ENCODE data around the gene RCL1.
"Not testable (repeated sequence)": the region's sequence is repeated elsewhere in the genome, so short reads cannot be mapped to it uniquely, and the experiment has no call there.

The RCL1 gene

GRCh38 chr9:4792572-4793458 lies at the start of gene RCL1:
Gene RCL1, plus strand, starts transcription at chr9:4792944. Its CDS starts 148 bp downstream, at chr9:4793092.
- peak; percentile 91 for DNase-seq

- DNase-seq = no peak
These were observed 49.4 kb upstream of the RCL1 start for GRCh38 chr9:4743131-4743875.

- DNase-seq = no peak
These were observed 46.3 kb upstream of the RCL1 start for GRCh38 chr9:4746278-4747030.

GRCh38 chr9:4748612-4749011 lies 44.1 kb upstream of the RCL1 start:
- no peak for DNase-seq

GRCh38 chr9:4750023-4750673 lies 42.6 kb upstream of the RCL1 start:
- no peak for DNase-seq

- DNase-seq = not testable (repeated sequence)
These were observed 38.2 kb upstream of the RCL1 start for GRCh38 chr9:4754530-4754929.

GRCh38 chr9:4755026-4755609 lies 37.6 kb upstream of the RCL1 start:
- DNase-seq = no peak

- DNase-seq = no peak
These were observed 36.3 kb upstream of the RCL1 start for GRCh38 chr9:4756420-4756819.

- DNase-seq = no peak
These were observed 32.6 kb upstream of the RCL1 start for GRCh38 chr9:4760122-4760521.

- DNase-seq = no peak
These were observed 30.4 kb upstream of the RCL1 start for GRCh38 chr9:4762108-4762885.

GRCh38 chr9:4762886-4763541 lies 29.7 kb upstream of the RCL1 start:
- DNase-seq = no peak

- no peak for DNase-seq
These were observed 28.7 kb upstream of the RCL1 start for GRCh38 chr9:4764033-4764432.

- no peak for DNase-seq
These were observed 24.1 kb upstream of the RCL1 start for GRCh38 chr9:4768681-4769080.

- no peak for DNase-seq
These were observed 23.2 kb upstream of the RCL1 start for GRCh38 chr9:4769321-4770080.

GRCh38 chr9:4771788-4772187 lies 21.0 kb upstream of the RCL1 start:
- DNase-seq = no peak

- DNase-seq = no peak
These were observed 18.5 kb upstream of the RCL1 start for GRCh38 chr9:4774209-4774608.

GRCh38 chr9:4774958-4775357 lies 17.8 kb upstream of the RCL1 start:
- DNase-seq = not testable (repeated sequence)

GRCh38 chr9:4780651-4781050 lies 12.1 kb upstream of the RCL1 start:
- DNase-seq = no peak

- no peak for DNase-seq
These were observed 11.3 kb upstream of the RCL1 start for GRCh38 chr9:4781408-4781807.

- DNase-seq = not testable (repeated sequence)
These were observed 9.6 kb upstream of the RCL1 start for GRCh38 chr9:4783191-4783590.
